OCI-LY1 (cell line): Measurements from ENCODE around the gene TCF25.
A peak's percentile ranks its signal among the peaks of the same experiment; 100 is the strongest.

ENCODE experiments used
- H2AFZ ChIP-seq: fragments of 200-600 bp; sonication (generic), shearing (Covaris generic); 2 replicates; pipeline ENCODE4 v1.6.0; 2014; ENCODE audit warnings: antibody characterized with exemption, mild to moderate bottlenecking, low read length
- H3F3A ChIP-seq: fragments of 200-600 bp; sonication (generic), shearing (Covaris generic); 2 replicates; pipeline ENCODE4 v1.6.0; 2014; ENCODE audit warnings: mild to moderate bottlenecking, antibody characterized with exemption, low read length, moderate library complexity; ENCODE audit not compliant: insufficient read depth
- H3K27ac ChIP-seq: fragments of 200-600 bp; sonication (generic); 2 replicates; pipeline ENCODE4 v1.5.1; 2014; ENCODE audit warnings: low read length, mixed run types, mild to moderate bottlenecking, low read depth; ENCODE audit not compliant: poor library complexity, severe bottlenecking
- H3K27me3 ChIP-seq: fragments of 200-600 bp; sonication (generic); 2 replicates; pipeline ENCODE4 v1.6.0; 2014; ENCODE audit warnings: antibody characterized with exemption, mild to moderate bottlenecking, low read length, moderate library complexity; ENCODE audit not compliant: insufficient read depth
- H3K36me3 ChIP-seq: fragments of 200-600 bp; sonication (generic); 2 replicates; pipeline ENCODE4 v1.6.1; 2014; ENCODE audit warnings: mild to moderate bottlenecking, antibody characterized with exemption, low read length, moderate library complexity, mixed read lengths; ENCODE audit not compliant: insufficient read depth
- H3K4me1 ChIP-seq: fragments of 200-600 bp; sonication (generic); 2 replicates; pipeline ENCODE4 v1.5.1; 2014; ENCODE audit warnings: mild to moderate bottlenecking, low read length, moderate library complexity; ENCODE audit not compliant: insufficient read depth, severe bottlenecking
- H3K4me2 ChIP-seq: fragments of 200-600 bp; sonication (generic), shearing (Covaris generic); 2 replicates; pipeline ENCODE4 v1.6.1; 2014; ENCODE audit warnings: low read length
- H3K4me3 ChIP-seq: fragments of 200-600 bp; sonication (generic); 2 replicates; pipeline ENCODE4 v1.5.1; 2014; ENCODE audit warnings: low read length, low read depth, mild to moderate bottlenecking, mixed read lengths; ENCODE audit not compliant: poor library complexity, severe bottlenecking
- H3K79me2 ChIP-seq: fragments of 200-600 bp; shearing (Covaris generic); 2 replicates; pipeline ENCODE4 v1.6.1; 2016; ENCODE audit warnings: mixed run types, low read length, mixed read lengths; ENCODE audit not compliant: insufficient read depth
- H3K9ac ChIP-seq: fragments of 200-600 bp; sonication (generic), shearing (Covaris generic); 2 replicates; pipeline ENCODE4 v1.6.1; 2014; ENCODE audit warnings: mild to moderate bottlenecking, low read length, mixed read lengths
- H3K9me2 ChIP-seq: fragments of 200-600 bp; sonication (generic), shearing (Covaris generic); 2 replicates; pipeline ENCODE4 v1.6.1; 2014; ENCODE audit warnings: low read depth, mild to moderate bottlenecking, low read length, mixed read lengths
- H3K9me3 ChIP-seq: fragments of 200-600 bp; shearing (Covaris generic); 2 replicates; pipeline ENCODE4 v1.6.1; 2014; ENCODE audit warnings: low read length, mixed read lengths
- H4K20me1 ChIP-seq: fragments of 200-600 bp; sonication (generic), shearing (Covaris generic); 2 replicates; pipeline ENCODE4 v1.6.0; 2016; ENCODE audit warnings: mild to moderate bottlenecking, low read length; ENCODE audit not compliant: insufficient read depth
- CTCF ChIP-seq: fragments of 200-600 bp; sonication (generic), shearing (Covaris generic); IDR thresholded peaks from 2 replicates; pipeline ENCODE4 v1.5.1; 2017; ENCODE audit warnings: mild to moderate bottlenecking, antibody characterized with exemption, low read length, moderate library complexity, mixed read lengths
- EZH2 ChIP-seq: fragments of 200-600 bp; sonication (generic), shearing (Covaris generic); IDR thresholded peaks from 2 replicates; pipeline ENCODE4 v1.8.0; 2017; ENCODE audit warnings: borderline replicate concordance, mixed run types, mild to moderate bottlenecking, antibody characterized with exemption, low read length, moderate library complexity, mixed read lengths

Gene TCF25

GRCh38 chr16:89858973-89859614 is 14.3 kb upstream of the TCF25 start:
- no peaks in the 10 kb centered on the region for H3F3A ChIP-seq

GRCh38 chr16:89859615-89860007 is 13.8 kb upstream of the TCF25 start:
- no peaks in the 10 kb centered on the region for H3K9me3 ChIP-seq
- H3K36me3 ChIP-seq = no peaks in the 10 kb centered on the region
- H3K9ac ChIP-seq = no peak overlapping the region
- H3K79me2 ChIP-seq = no peaks in the 10 kb centered on the region
- no peak overlapping the region for H3K4me3 ChIP-seq
- H2AFZ ChIP-seq = no peak overlapping the region
- H3K4me2 ChIP-seq = no peak overlapping the region
- no peak overlapping the region for H3K27ac ChIP-seq
- H3K4me1 ChIP-seq = peaks cover 26% of the 10 kb centered on the region
- H3F3A ChIP-seq = no peaks in the 10 kb centered on the region
- no peaks in the 10 kb centered on the region for H4K20me1 ChIP-seq
- no peaks in the 10 kb centered on the region for H3K27me3 ChIP-seq
- H3K9me2 ChIP-seq = no peaks in the 10 kb centered on the region
- TF ChIP-seq EZH2 = no peak
- TF ChIP-seq CTCF = no peak

More at GRCh38 chr16:89858973-89859614, 14.3 kb upstream of the TCF25 start:
- Histone ChIP-seq H3K4me3 (no peak overlapping the region), H3K36me3 (no peaks in the 10 kb centered on the region), H3K9me2 (no peaks in the 10 kb centered on the region), H3K4me2 (no peak overlapping the region), H3K27me3 (no peaks in the 10 kb centered on the region), H3K9ac (no peak overlapping the region), H2AFZ (no peak overlapping the region), H3K79me2 (no peaks in the 10 kb centered on the region), H4K20me1 (no peaks in the 10 kb centered on the region), H3K27ac (no peak overlapping the region), H3K4me1 (peaks cover 21% of the 10 kb centered on the region), H3K9me3 (no peaks in the 10 kb centered on the region)
- TF ChIP-seq EZH2 (no peak), CTCF (no peak)

GRCh38 chr16:89860747-89861304 is 12.6 kb upstream of the TCF25 start:
- Histone ChIP-seq H3K9me2 (no peaks in the 10 kb centered on the region), H2AFZ (no peak overlapping the region), H3K4me3 (no peak overlapping the region), H3K27ac (no peak overlapping the region), H4K20me1 (no peaks in the 10 kb centered on the region), H3K36me3 (no peaks in the 10 kb centered on the region), H3F3A (no peaks in the 10 kb centered on the region), H3K4me1 (peaks cover 26% of the 10 kb centered on the region), H3K9ac (no peak overlapping the region), H3K27me3 (no peaks in the 10 kb centered on the region), H3K9me3 (no peaks in the 10 kb centered on the region), H3K4me2 (peak overlapping the region; percentile 20; the same call in 1 of the 2 replicates), H3K79me2 (no peaks in the 10 kb centered on the region)
- TF ChIP-seq EZH2 (no peak), CTCF (peak; percentile 99)
